AG09309 (cell line): Measurements from ENCODE around the gene SLCO4A1.
"Not testable (repeated sequence)": the region's sequence is repeated elsewhere in the genome, so short reads cannot be mapped to it uniquely, and the experiment has no call there.

Source experiments
- DNase-seq: peaks from one replicate; pipeline ENCODE4 v3.0.0-alpha.2; 2010; ENCODE audit warnings: low read depth
- H3K4me3 ChIP-seq: 2 replicates; pipeline ENCODE4 v1.5.1; 2011; ENCODE audit warnings: mild to moderate bottlenecking, low read depth, low read length, moderate library complexity; ENCODE audit not compliant: control insufficient read depth
- CTCF ChIP-seq: IDR thresholded peaks from 2 replicates; pipeline ENCODE4 v1.5.1; 2011; ENCODE audit warnings: mild to moderate bottlenecking, low read depth, low read length, inconsistent platforms; ENCODE audit not compliant: insufficient read depth, control insufficient read depth; ENCODE audit errors: missing control alignments

The SLCO4A1 gene

GRCh38 chr20:62622877-62623487, 19.3 kb upstream of the SLCO4A1 start:
- no peak overlapping the region for H3K4me3 ChIP-seq
- DNase-seq, result no peak
- no peak for TF ChIP-seq CTCF

GRCh38 chr20:62623488-62624324, 18.6 kb upstream of the SLCO4A1 start:
- TF ChIP-seq CTCF, result peak; percentile 11
- peak; percentile 44 for DNase-seq
- H3K4me3 ChIP-seq, result no peak overlapping the region

- TF ChIP-seq CTCF, result no peak
- H3K4me3 ChIP-seq, result no peak overlapping the region
- DNase-seq, result no peak
Measured at GRCh38 chr20:62624325-62624690, 18.0 kb upstream of the SLCO4A1 start.

GRCh38 chr20:62624719-62625453, 17.4 kb upstream of the SLCO4A1 start:
- TF ChIP-seq CTCF, result no peak
- no peak overlapping the region for H3K4me3 ChIP-seq
- DNase-seq, result no peak

- no peak overlapping the region for H3K4me3 ChIP-seq
- DNase-seq, result no peak
- no peak for TF ChIP-seq CTCF
Measured at GRCh38 chr20:62625516-62625915, 16.8 kb upstream of the SLCO4A1 start.

- TF ChIP-seq CTCF, result no peak
- no peak overlapping the region for H3K4me3 ChIP-seq
- no peak for DNase-seq
Measured at GRCh38 chr20:62625921-62626547, 16.3 kb upstream of the SLCO4A1 start.

GRCh38 chr20:62627425-62627824, 14.9 kb upstream of the SLCO4A1 start:
- not testable (repeated sequence) for H3K4me3 ChIP-seq, DNase-seq
